ENCODE data around the gene ZNF90. TPM values are rescaled to one million over a fixed set of nuclear protein-coding genes. Genes with fewer than 3 reads are reported as not detected.
"Not testable (repeated sequence)": the region's sequence is repeated elsewhere in the genome, so short reads cannot be mapped to it uniquely, and the experiment has no call there.

ZNF90 gene
- total RNA-seq, 1 donor from 2014 or later = 5.5 TPM

DNA sequence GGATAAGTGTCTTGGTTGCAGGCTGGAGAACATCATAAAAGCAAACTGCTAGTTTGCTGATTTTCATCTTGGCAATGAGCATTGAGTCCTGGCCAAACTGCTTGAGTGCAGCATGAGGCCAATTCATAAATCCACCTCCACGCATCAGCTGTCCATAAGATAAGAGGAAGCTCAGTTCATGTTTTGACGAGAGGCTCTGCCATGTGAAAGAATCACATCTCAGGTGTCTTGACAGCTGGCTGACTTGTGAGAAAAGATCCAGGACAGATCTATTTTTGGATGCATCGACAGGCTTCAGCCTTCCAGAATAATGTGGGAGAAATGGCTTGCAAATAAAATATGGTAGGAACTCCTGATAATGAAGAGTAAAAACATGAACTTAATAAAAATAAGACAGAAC, 33.1 kb upstream of the ZNF90 start:
- intact Hi-C loops (cut with DNase I) = no loop called here
- Histone ChIP-seq H3K4me1 (peaks cover 2% of the 10 kb centered on the region), H3K4me3 (no peak overlapping the region), H3K27ac (no peak overlapping the region), H3K36me3 (no peaks in the 10 kb centered on the region), H3K9me3 (no peaks in the 10 kb centered on the region), H3K27me3 (ENCODE audit: low read depth) (no peaks in the 10 kb centered on the region)
- TF ChIP-seq, protein P1, sequence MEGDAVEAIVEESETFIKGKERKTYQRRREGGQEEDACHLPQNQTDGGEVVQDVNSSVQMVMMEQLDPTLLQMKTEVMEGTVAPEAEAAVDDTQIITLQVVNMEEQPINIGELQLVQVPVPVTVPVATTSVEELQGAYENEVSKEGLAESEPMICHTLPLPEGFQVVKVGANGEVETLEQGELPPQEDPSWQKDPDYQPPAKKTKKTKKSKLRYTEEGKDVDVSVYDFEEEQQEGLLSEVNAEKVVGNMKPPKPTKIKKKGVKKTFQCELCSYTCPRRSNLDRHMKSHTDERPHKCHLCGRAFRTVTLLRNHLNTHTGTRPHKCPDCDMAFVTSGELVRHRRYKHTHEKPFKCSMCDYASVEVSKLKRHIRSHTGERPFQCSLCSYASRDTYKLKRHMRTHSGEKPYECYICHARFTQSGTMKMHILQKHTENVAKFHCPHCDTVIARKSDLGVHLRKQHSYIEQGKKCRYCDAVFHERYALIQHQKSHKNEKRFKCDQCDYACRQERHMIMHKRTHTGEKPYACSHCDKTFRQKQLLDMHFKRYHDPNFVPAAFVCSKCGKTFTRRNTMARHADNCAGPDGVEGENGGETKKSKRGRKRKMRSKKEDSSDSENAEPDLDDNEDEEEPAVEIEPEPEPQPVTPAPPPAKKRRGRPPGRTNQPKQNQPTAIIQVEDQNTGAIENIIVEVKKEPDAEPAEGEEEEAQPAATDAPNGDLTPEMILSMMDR (IDR thresholded peaks at IDR 0.05) = no peak
- DNase-seq = no peak
- ATAC-seq = no peak

DNA sequence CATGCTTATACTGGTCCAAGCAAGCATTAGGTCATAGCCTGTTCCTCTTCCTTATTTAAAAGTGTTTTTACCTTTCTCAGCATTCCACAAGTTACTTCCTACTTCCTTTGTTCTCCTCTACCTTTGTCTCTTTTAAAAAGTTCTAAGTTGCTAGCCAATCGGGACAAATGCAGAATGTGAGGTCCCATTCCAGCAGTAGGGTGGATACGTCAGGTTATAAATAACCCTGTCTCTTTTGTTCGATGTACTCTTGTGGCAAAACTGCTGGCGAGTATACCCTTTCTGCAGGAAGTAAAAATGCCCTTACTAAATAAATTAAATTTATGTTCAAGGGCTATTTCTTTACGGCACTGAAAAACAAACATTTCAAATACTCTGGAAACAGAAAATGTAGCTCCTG, 32.1 kb upstream of the ZNF90 start:
- DNase-seq; H3K27me3 ChIP-seq (ENCODE audit: low read depth); intact Hi-C loops (cut with DNase I); H3K4me1 ChIP-seq; H3K27ac ChIP-seq; ATAC-seq; H3K9me3 ChIP-seq; H3K36me3 ChIP-seq; H3K4me3 ChIP-seq: not testable (repeated sequence)

DNA sequence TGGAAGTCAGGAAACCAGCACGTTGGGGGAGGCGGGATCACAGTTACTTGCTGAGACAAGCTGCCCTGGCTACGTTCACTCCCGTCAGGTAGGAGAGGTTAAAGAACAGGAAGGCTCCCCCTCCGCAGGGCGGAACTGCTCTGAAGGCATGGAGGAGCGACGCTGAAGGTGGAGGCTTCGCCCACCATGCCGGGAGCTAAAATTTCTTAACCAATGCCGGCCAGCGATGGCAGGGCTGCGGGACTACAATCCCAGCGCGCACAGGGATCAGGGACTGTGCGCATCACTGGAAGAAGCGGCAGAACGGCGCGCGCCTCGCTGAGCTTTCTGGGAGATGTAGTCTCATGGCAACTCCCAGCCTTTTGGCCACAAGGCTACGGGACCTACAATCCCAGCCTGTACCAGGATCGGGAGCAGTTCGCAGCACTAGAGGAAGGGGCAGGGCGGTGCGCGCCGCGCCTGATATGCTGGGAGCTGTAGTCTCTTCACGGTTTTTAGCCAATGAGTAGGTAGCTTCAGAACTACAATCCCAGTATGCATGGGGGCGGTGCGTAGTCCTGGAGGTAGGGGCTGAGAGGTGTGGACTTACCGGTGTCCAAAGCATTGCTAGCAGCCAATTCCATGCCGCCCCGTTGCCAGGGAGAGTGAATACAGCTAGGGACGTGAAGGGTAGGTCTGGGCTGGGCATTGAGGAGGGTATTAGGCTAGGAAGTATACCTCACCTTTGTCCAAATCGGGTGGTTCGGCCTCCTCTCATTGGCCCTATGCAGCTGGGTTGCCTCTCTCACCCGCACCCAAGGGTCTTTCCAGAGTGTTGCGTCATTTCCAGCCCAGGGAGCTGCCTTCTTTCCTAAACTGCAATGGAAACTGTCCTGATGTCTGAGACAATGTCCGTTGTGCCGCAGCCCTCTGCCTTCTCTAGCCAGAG, 25.7 kb upstream of the ZNF90 start:
- ATAC-seq (peak; percentile 98 to 99), DNase-seq (peak; percentile 96)
- no peaks in the 10 kb centered on the region for H3K27me3 ChIP-seq (ENCODE audit: low read depth)
- peak overlapping the region; percentile 73 for H3K4me3 ChIP-seq
- no peaks in the 10 kb centered on the region for H3K9me3 ChIP-seq
- H3K36me3 ChIP-seq = no peaks in the 10 kb centered on the region
- H3K27ac ChIP-seq = peak overlapping the region; percentile 82
- H3K4me1 ChIP-seq = peaks cover 6% of the 10 kb centered on the region
- intact Hi-C loops (cut with DNase I) = no loop called here
- TF ChIP-seq, protein P1 (IDR thresholded peaks at IDR 0.05) = peak; percentile 10

DNA sequence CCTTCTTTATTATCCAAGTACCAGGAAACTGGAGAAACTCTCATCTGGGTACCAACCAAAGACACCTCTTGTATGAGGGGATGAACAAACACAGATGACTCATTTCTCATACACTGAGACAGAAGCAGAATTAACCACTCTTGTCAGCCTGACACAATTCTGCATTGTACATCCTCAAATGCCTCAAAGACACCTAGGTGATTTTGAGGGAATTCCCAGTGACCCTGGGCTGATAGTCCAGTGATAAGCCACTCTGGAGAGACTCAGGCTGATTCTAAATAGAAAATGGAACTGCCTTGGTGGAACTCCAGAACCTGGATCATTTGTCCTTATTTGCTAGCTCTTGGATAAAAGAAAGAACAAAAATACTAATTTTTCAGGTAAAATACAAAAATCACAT, 19.1 kb upstream of the ZNF90 start:
- H3K27ac ChIP-seq; ATAC-seq; H3K9me3 ChIP-seq; DNase-seq; H3K4me3 ChIP-seq; H3K4me1 ChIP-seq; H3K27me3 ChIP-seq (ENCODE audit: low read depth); H3K36me3 ChIP-seq; intact Hi-C loops (cut with DNase I): not testable (repeated sequence)

DNA sequence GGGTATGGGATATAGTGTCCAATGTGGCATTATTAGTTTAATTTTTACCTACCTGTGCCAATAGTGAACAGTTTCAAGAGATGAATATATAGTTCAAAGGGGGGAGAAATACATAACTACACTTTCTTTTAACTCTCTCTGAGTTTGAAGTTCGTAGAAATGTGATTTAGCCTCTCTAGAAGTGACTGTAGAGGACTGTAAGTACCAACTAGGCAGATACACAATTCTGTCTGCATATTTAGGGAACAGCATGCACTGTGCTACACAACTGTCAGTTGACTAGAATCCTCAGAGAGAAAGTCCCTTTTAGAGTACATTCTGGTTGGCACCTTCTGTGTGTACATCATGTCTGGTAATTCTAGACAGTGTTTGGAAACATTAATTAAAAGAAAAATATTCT, 17.5 kb upstream of the ZNF90 start:
- no peaks in the 10 kb centered on the region for H3K36me3 ChIP-seq
- ATAC-seq = no peak
- H3K27me3 ChIP-seq (ENCODE audit: low read depth) = no peaks in the 10 kb centered on the region
- H3K27ac ChIP-seq = no peak overlapping the region
- no peak for DNase-seq
- intact Hi-C loops (cut with DNase I) = no loop called here
- H3K4me1 ChIP-seq = no peaks in the 10 kb centered on the region
- no peaks in the 10 kb centered on the region for H3K9me3 ChIP-seq
- TF ChIP-seq, protein P1 (IDR thresholded peaks at IDR 0.05) = no peak
- H3K4me3 ChIP-seq = no peak overlapping the region

DNA sequence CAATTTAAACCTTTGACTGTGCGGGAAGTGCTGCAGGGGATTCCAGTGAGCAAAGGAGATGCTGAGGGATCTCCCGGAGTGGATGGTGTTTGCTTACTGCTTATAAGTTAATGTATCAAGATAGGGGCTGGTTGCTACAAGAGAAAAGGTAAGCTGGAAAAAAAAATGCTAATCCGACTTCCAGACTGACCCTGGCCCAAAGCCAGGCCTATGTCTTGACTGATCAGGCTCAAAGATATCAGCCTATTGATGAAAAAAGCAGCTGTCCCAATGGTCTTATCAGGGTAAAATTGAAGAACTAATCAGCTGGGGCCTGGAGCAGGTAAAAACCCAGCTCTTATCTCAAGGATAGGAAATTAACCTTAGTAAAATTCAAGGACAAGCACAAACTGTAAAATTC, 10.9 kb upstream of the ZNF90 start:
- no peaks in the 10 kb centered on the region for H3K9me3 ChIP-seq
- no peaks in the 10 kb centered on the region for H3K27me3 ChIP-seq (ENCODE audit: low read depth)
- H3K4me3 ChIP-seq = no peak overlapping the region
- no peaks in the 10 kb centered on the region for H3K36me3 ChIP-seq
- no peak for DNase-seq
- no peaks in the 10 kb centered on the region for H3K4me1 ChIP-seq
- H3K27ac ChIP-seq = no peak overlapping the region
- TF ChIP-seq, protein P1 (IDR thresholded peaks at IDR 0.05) = no peak
- ATAC-seq = no peak
- intact Hi-C loops (cut with DNase I) = no loop called here
